ENCODE measurements around the gene HAUS5.

The HAUS5 gene

DNA sequence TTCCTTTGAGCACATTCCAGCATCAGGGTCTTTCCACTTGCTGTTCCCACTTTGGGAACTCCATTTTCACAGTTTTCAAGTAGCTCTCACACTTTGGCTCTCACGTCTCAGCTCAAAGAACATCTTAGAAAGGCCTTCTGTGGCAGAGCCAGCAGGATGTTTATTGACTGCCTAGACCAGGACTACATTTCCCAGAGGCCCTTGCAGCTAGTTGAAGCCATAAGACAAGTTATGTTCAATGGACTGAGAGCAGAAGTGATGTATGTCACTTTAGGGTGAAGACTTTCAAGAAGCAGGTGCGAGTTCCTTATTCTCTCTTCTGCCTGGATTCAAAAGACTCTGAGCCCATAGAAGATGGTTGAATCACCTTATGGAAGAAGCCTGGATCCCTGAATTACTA, 4.3 kb upstream of the HAUS5 start:
- DNase-seq: no peak

GRCh38 chr19:35609851-35610353, 2.6 kb upstream of the HAUS5 start:
- DNase-seq: peak; percentile 19

GRCh38 chr19:35612224-35612558, 344 bp upstream of the HAUS5 start:
- no peak for DNase-seq

DNA sequence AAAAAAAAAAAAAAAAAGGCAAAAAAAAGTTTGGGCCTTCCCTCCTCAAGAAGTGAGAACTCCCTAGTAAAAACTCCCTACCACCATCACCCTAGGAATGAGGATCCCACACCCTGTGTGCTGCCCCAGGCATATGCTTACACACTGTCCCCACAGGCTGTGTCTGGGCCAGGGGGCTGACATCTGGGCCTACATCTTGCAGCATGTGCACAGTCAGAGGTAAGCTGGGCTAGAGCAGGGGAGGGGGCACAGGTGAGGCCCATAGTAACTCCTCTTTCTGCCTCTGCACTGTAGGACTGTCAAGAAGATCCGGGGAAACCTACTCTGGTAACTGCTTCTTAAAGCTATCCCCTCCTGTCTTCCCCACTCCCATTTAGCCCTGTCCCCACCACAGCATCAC, 1.0 kb downstream of the HAUS5 start:
- no peak for DNase-seq

GRCh38 chr19:35615036-35615435, 2.5 kb downstream of the HAUS5 start:
- DNase-seq: no peak

- no peak for DNase-seq
These were observed 6.3 kb downstream of the HAUS5 start for GRCh38 chr19:35618857-35619256.

GRCh38 chr19:35619290-35619923, 6.9 kb downstream of the HAUS5 start:
- DNase-seq: no peak

DNA sequence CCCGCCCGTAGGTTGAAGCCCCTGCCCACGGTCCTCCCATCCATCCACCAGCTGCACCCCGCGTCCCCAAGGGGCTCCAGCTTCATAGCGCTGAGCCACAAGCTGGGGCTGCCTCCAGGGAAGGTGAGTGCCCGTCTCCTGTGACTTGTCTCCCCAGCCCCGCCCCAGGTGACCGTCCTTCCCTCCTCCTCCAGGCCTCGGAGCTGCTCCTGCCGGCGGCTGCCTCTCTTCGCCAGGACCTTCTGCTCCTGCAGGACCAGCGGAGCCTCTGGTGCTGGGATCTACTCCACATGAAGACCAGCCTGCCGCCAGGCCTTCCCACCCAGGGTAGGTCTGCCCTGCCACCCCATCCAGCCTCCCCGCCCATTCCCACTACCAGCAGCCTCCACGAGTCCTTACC, 7.5 kb downstream of the HAUS5 start:
- no peak for DNase-seq

DNA sequence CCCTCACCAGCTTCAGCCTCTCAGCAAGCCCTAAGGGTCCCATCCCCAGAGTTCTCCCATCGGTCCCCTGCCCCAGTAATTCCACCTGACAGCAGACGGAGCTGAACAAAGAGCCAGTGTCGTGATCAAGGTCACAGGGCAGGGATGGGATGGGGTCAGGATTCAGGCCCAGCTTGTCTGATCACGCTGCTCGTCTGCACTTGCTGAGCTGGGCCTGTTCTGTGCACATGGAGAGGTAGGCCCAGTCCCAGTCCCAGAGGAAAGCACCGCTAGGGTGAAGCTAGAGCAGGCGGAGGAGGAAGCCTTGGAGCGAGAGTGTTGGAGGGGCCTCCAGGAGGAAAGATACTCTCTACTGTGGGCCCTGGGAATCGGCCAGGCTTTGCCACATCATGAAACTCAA, 9.2 kb downstream of the HAUS5 start:
- no peak for DNase-seq

DNA sequence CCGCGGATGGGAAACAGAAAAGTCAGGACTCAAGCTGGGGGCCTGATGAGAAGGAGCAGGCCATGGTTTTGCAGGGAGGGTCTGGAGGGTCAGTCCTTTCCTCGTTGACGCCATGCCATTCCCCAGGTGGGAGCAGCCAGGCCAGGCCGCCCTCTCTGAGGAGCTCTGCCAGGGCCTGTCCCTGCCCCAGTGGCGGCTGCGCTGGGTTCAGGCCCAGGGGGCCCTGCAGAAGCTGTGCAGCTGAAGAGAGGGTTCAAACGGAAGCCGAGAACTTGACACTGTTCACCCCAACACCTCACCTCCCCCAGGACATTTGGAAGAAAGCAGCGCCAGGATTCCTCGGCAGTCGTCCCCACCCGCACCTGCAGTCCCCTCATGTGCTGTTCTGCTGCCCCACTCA, 10.2 kb downstream of the HAUS5 start:
- DNase-seq: no peak

DNA sequence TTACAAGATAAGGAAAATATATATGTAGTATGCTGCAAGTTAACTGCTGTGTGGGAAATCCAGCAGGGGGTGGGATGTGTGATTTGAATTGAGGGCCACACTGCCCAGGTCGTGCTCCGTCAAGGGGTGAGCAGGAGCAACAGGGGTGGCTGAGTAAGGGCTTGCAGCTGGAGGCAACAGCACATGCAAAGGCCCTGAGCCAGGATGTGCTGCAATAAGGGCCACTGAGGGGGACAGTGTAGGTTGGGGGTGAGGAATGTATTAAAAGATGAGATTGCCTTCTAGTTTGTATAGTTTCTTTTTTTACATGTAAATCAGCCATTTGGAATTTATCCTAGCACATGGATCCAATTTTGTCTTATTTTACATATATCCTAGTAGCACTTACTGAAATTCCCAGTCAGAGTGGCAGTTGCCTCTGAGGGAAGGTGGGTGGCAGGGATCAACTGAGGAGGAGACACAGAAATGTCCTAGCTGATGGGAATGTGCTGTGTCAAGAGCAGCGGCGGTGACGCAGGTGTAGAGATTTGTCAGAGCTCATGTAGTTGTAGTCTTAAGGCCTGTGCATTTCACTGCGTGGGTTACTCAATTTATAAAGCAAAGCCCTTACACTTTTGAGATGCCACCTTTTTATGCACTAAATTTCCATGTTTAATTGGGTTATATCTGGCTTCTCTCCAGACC, 10.9 kb downstream of the HAUS5 start:
- DNase-seq: no peak

DNA sequence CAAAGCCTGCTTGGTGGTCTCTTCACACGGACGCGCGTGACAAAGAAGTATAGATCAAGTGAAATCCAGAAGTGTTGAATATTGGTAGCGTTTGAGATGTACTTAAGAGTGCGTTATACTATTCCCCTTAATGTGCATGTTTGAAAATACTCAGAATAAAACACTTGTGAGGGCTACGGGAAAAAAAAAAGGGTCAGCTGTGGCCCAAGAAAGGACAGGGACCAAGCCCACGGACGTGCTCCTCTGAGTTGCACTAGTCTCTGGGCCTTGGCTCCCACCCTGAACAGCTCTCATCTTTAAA, 15.7 kb downstream of the HAUS5 start:
- DNase-seq: no peak

DNA sequence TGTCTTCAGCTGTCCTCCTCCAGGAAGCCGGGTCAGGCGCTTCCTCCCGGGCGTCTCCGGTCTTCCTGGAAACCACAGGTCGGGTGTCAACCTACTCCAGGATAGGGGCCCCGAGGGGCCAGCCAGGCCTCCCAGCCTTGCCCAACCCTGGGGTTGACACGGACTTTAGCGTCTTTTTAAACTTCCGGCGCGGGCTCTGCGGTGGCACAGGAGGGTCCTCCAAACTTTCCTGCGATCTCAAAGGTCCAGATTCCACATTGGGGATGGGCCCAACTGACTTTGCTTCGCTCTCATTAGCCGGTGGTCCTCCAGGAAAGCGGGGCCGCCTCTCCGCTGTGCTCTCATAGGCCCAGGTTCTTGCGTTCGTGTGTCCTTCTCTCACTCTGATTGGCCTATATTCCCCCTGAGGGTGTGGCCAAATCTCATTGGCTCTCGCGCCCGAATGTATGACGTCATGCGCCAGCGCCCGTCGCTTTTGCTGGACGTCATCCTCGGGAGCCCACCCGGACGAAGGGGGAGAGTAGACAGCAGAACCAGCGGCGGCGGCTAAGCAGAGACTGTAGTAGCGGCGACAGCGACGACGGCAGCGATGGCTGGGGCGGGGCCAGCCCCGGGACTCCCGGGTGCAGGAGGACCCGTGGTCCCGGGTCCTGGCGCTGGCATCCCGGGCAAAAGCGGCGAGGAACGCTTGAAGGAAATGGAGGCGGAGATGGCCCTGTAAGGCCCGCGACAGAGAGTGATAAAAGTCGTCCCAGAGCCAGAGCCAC, 16.2 kb downstream of the HAUS5 start, which contains the start of gene RBM42:
Gene RBM42, plus strand, starts transcription at position 472 of the 767 bp plus-strand sequence. Its CDS starts 118 bp downstream, at position 590.
- peak; percentile 97 for DNase-seq

GRCh38 chr19:35629332-35629633, 16.7 kb downstream of the HAUS5 start:
- DNase-seq: no peak

DNA sequence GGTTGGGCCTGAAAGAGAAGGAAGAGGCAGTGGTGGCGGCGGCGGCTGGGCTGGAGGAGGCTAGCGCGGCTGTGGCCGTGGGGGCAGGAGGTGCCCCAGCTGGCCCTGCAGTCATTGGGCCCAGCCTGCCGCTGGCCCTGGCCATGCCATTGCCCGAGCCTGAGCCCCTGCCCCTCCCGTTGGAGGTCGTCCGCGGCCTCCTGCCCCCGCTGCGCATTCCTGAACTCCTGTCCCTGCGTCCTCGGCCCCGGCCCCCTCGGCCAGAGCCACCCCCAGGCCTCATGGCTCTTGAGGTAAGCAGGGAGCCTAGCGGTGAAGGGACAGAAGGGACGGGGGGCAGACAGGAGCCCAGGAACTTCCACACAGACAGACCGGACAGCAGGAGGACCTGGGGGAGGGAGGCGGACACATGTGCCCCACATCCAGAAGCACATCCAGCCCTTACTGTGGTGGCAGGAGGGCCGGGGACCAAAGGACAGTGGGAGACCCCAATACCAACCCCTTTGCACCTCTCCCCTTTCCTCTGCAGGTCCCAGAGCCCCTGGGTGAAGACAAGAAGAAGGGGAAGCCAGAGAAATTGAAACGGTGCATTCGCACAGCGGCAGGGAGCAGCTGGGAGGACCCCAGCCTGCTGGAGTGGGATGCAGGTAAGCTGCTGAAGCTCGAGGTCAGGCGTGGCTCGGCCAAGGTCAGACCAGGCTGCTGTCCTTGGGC, 21.3 kb downstream of the HAUS5 start:
- no peak for DNase-seq

GRCh38 chr19:35636651-35637050, 24.1 kb downstream of the HAUS5 start:
- DNase-seq: no peak

GRCh38 chr19:35637165-35637564, 24.6 kb downstream of the HAUS5 start:
- no peak for DNase-seq

GRCh38 chr19:35639321-35639639, 26.7 kb downstream of the HAUS5 start:
- DNase-seq: no peak

- no peak for DNase-seq
These were observed 27.3 kb downstream of the HAUS5 start for GRCh38 chr19:35639863-35640262.

DNA sequence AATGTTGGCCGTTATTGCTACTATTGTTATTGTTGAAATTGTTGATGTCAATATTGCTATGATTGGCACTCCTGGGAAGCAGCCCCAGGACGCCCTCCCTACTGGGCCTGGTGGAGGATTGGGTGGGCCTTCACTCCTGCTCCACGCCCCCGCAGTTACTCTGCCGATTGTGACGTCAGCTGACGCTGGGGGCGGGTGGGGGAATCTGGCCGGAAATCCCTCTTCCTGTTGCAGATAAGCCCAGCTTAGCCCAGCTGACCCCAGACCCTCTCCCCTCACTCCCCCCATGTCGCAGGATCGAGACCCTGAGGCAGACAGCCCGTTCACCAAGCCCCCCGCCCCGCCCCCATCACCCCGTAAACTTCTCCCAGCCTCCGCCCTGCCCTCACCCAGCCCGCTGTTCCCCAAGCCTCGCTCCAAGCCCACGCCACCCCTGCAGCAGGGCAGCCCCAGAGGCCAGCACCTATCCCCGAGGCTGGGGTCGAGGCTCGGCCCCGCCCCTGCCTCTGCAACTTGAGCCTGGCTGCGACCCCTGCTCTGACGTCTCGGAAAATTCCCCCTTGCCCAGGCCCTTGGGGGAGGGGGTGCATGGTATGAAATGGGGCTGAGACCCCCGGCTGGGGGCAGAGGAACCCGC, 29.1 kb downstream of the HAUS5 start, which contains the start of gene ETV2:
Gene ETV2, plus strand, starts transcription at position 231 of the 637 bp plus-strand sequence. CDS start 716 bp downstream, outside the sequence.
- DNase-seq: peak; percentile 51

DNA sequence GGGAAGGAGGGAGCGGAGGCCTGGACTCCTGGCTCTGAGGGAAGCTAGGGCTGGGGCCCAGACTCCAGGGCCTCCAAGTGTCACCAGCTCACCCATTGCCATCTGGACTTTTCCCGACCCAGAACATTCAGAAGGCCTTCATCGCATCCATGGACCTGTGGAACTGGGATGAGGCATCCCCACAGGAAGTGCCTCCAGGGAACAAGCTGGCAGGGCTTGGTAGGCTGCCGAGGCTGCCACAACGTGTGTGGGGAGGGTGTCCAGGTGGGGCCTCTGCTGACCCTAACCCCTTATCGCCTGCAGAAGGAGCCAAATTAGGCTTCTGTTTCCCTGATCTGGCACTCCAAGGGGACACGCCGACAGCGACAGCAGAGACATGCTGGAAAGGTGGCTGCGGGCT, 29.8 kb downstream of the HAUS5 start:
- DNase-seq: no peak

GRCh38 chr19:35642798-35643254, 30.3 kb downstream of the HAUS5 start:
- no peak for DNase-seq

Measured in activated CD4-positive, alpha-beta T cell treated with anti-CD3 and anti-CD28 coated beads for 48 hours (primary cell).